Calu3 (cell line): ENCODE data around the gene CLIP2. TPM values are rescaled to one million over a fixed set of nuclear protein-coding genes. Genes with fewer than 3 reads are reported as not detected.

Source experiments
- BruUV-seq: library from RNA; stranded (reverse); fragments of 400-500 nt; replicated peaks from 2 replicates; lab custom pipeline; 2021; lab: Mats Ljungman, UMichigan
- CTCF ChIA-PET: fragments of 300-600 bp; sonication (Branson Sonifier 250); formaldehyde crosslinking; loops from one replicate; lab custom pipeline; 2022; ENCODE audit warnings: antibody characterized with exemption; lab: Charles Lee
- DNase-seq: peaks from one replicate; pipeline ENCODE4 v3.0.0; 2022
- H3K27ac Mint-ChIP-seq: one replicate; pipeline ENCODE4 v1.8.0; 2022; ENCODE audit warnings: mixed read lengths; ENCODE audit not compliant: unreplicated experiment
- H3K27me3 Mint-ChIP-seq: one replicate; pipeline ENCODE4 v1.8.0; 2022; ENCODE audit warnings: mixed read lengths; ENCODE audit not compliant: unreplicated experiment
- H3K36me3 Mint-ChIP-seq: one replicate; pipeline ENCODE4 v1.8.0; 2022; ENCODE audit warnings: mild to moderate bottlenecking, moderate library complexity, mixed read lengths; ENCODE audit not compliant: insufficient read depth, unreplicated experiment
- H3K4me1 Mint-ChIP-seq: one replicate; pipeline ENCODE4 v1.8.0; 2022; ENCODE audit warnings: mild to moderate bottlenecking, low read depth, mixed read lengths; ENCODE audit not compliant: unreplicated experiment
- H3K4me3 Mint-ChIP-seq: one replicate; pipeline ENCODE4 v1.8.0; 2022; ENCODE audit warnings: mild to moderate bottlenecking, low read depth, moderate library complexity, mixed read lengths; ENCODE audit not compliant: unreplicated experiment
- H3K9me3 Mint-ChIP-seq: one replicate; pipeline ENCODE4 v1.8.0; 2022; ENCODE audit warnings: low read depth, mixed read lengths; ENCODE audit not compliant: unreplicated experiment
- intact Hi-C: fragments of 100-400 bp; cut with micrococcal nuclease; formaldehyde crosslinking; loops from one replicate; pipeline ENCODE4 v1.10.0; 2022; ENCODE audit not compliant: unreplicated experiment
- total RNA-seq: library from RNA; stranded (reverse); gene quantifications from 2 replicates; pipeline ENCODE4 v1.2.3, GENCODE V29; 2022
- TF ChIP-seq, protein P1 (sequence below): fragments of 200-600 bp; IDR thresholded peaks from one replicate; pipeline ENCODE4 v1.8.0; 2022; ENCODE audit warnings: antibody characterized with exemption; ENCODE audit not compliant: unreplicated experiment

Gene CLIP2
- total RNA-seq, 1 experiment from 2014 or later, result 22.4 TPM

GRCh38 chr7:74288034-74288881 lies 949 bp upstream of the CLIP2 start:
- H3K9me3 Mint-ChIP-seq, result no peaks in the 10 kb centered on the region
- peaks cover 48% of the 10 kb centered on the region for H3K4me1 Mint-ChIP-seq
- TF ChIP-seq, protein P1, sequence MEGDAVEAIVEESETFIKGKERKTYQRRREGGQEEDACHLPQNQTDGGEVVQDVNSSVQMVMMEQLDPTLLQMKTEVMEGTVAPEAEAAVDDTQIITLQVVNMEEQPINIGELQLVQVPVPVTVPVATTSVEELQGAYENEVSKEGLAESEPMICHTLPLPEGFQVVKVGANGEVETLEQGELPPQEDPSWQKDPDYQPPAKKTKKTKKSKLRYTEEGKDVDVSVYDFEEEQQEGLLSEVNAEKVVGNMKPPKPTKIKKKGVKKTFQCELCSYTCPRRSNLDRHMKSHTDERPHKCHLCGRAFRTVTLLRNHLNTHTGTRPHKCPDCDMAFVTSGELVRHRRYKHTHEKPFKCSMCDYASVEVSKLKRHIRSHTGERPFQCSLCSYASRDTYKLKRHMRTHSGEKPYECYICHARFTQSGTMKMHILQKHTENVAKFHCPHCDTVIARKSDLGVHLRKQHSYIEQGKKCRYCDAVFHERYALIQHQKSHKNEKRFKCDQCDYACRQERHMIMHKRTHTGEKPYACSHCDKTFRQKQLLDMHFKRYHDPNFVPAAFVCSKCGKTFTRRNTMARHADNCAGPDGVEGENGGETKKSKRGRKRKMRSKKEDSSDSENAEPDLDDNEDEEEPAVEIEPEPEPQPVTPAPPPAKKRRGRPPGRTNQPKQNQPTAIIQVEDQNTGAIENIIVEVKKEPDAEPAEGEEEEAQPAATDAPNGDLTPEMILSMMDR, result no peak
- H3K27ac Mint-ChIP-seq, result peak overlapping the region; percentile 61
- DNase-seq, result peak; percentile 28
- CTCF ChIA-PET, result interaction anchor here (0.6 to 2.1 kb wide), 3 partner anchors 9 to 101 kb away, joined by 3 to 8 read pairs (median 3); partner anchors contain the start of gene RFC2
- H3K36me3 Mint-ChIP-seq, result peaks cover 42% of the 10 kb centered on the region
- H3K27me3 Mint-ChIP-seq, result no peaks in the 10 kb centered on the region
- H3K4me3 Mint-ChIP-seq, result peak overlapping the region; percentile 68
- intact Hi-C loops, result loop anchor here (1.0 kb wide), 1 partner anchor 18 kb away; no protein-coding TSS in a partner anchor
- BruUV-seq, result no TSS peak

DNA sequence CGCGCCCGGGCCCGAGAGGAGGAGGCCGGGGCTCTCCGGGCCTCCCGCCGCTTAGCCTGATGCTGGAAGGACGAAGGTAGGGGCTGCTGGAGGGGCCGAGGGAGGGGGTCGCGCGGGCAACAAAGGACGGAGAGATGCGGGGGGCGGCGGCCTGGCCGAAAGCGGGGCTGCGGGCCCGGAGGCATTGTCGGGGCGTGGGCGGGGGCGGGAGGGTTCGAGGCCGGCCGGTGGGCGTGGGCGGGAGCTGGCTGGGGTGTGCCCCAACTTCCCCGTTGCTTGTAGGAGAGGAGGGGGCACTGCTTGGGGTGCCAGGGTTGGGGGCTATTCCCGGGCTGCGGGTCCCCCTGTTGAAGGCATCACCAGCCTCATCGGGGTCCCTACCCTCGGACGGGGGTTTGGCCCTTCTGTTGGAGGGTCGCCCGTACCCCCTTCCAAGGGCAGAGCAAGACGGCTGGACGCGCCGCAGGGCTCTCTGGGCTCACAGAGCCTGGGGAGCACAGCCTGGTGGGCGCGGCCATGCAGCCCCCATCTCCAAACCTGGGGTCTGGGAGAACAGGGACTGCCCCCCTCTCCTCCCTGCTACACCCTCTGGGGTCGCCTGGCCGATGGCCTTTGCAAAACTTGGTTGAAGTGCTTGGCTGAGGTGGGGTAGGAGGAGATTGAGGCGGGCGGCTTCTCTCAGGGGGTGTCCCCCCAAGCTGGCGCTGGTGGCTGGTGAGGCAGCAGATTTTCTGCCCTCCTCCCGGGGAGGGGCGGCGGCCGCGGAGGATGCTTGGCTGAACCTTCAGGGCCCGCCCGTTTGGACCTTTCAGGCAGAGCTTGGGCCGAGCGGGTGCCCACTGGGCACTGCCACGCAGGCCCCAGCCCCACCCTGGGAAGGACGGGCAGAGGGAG lies 699 bp downstream of the CLIP2 start:
- CTCF ChIA-PET, result no interaction called here
- intact Hi-C loops, result loop anchor here (10.0 kb wide), 1 partner anchor 65 kb away; no protein-coding TSS in a partner anchor
- peaks cover 46% of the 10 kb centered on the region for H3K36me3 Mint-ChIP-seq
- peak overlapping the region; percentile 24 for H3K27ac Mint-ChIP-seq
- peaks cover 58% of the 10 kb centered on the region for H3K4me1 Mint-ChIP-seq
- H3K4me3 Mint-ChIP-seq, result peak overlapping the region; percentile 68
- TF ChIP-seq, protein P1, result no peak
- H3K27me3 Mint-ChIP-seq, result no peaks in the 10 kb centered on the region
- BruUV-seq, result no TSS peak
- no peak for DNase-seq
- H3K9me3 Mint-ChIP-seq, result no peaks in the 10 kb centered on the region

DNA sequence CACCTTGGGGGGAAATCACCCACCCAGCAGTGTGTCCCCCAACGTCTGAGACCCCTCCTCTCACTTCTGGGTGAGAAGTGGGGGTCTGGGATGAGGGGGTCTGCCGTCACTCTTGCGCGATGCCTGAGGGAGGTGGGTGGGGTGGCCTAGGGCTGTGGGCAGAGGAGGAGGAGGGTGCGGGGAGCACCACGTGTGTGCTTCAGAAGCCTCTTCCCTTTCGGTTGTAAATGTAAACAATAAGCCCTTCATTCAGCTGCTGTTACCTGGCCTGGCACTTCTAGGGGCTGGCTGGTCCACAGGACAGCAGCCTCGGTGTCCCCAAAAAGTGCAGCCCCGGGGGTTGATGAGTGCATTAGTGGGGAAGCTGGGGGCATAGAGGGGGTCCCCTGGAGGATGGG lies 1.3 kb downstream of the CLIP2 start:
- no peaks in the 10 kb centered on the region for H3K27me3 Mint-ChIP-seq
- no TSS peak for BruUV-seq
- H3K27ac Mint-ChIP-seq, result peak overlapping the region; percentile 24
- H3K4me3 Mint-ChIP-seq, result peak overlapping the region; percentile 68
- intact Hi-C loops, result loop anchor here (10.0 kb wide), 1 partner anchor 64 kb away; no protein-coding TSS in a partner anchor
- CTCF ChIA-PET, result no interaction called here
- peaks cover 46% of the 10 kb centered on the region for H3K36me3 Mint-ChIP-seq
- peaks cover 64% of the 10 kb centered on the region for H3K4me1 Mint-ChIP-seq
- TF ChIP-seq, protein P1, result no peak
- no peak for DNase-seq
- H3K9me3 Mint-ChIP-seq, result no peaks in the 10 kb centered on the region

DNA sequence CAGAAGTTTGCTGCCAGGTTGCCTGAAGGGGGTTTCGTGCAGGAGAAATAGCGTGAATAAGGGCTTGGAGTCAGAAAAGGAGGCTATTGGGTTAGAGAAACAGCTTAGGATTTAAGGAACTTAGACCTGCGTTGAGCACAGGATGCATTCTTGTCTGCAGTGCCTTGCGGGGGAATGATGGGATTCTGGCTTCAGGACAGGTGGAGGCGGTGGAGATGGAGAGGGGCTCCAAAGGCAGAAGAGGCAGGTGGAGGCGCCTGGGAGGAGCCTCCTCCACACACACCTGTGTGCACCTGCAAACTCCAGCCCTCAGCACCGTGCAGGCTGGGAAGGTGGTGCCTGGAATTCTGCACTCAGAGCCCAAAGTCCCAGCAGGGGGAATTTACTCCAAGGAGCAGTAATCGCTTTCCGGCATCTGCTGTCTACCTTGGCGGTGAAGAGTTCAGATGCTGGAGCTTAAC lies 1.8 kb downstream of the CLIP2 start:
- no peak for DNase-seq
- Mint-ChIP-seq H3K4me3 (peak overlapping the region; percentile 68), H3K4me1 (peaks cover 65% of the 10 kb centered on the region), H3K9me3 (no peaks in the 10 kb centered on the region), H3K27me3 (no peaks in the 10 kb centered on the region), H3K27ac (peak overlapping the region; percentile 24), H3K36me3 (peaks cover 46% of the 10 kb centered on the region)
- TF ChIP-seq, protein P1, result no peak
- no TSS peak for BruUV-seq
- CTCF ChIA-PET, result no interaction called here
- intact Hi-C loops, result loop anchor here (10.0 kb wide), 1 partner anchor 64 kb away; no protein-coding TSS in a partner anchor
